Retinal pigment epithelial cell (primary cell): ENCODE data around the gene HSPA1A.

Source experiments
- DNase-seq: peaks from one replicate; pipeline ENCODE4 v3.0.0-alpha.2; 2010; ENCODE audit warnings: low read depth
- H3K4me3 ChIP-seq: 2 replicates; pipeline ENCODE4 v1.5.1; 2011; ENCODE audit warnings: mild to moderate bottlenecking, low read length, control low read depth, moderate library complexity
- CTCF ChIP-seq: conservative IDR thresholded peaks from 2 replicates; pipeline ENCODE4 v1.5.1; 2011; ENCODE audit warnings: low read depth, low read length, control low read depth, inconsistent platforms

HSPA1A gene

GRCh38 chr6:31815025-31815838 lies at the start of gene HSPA1A, which contains the start of gene HSPA1L:
Gene HSPA1A (plus strand): TSS chr6:31815543. CDS start chr6:31815757, 214 bp downstream.
Gene HSPA1L (minus strand): TSS chr6:31815283. CDS start chr6:31811972, 3,311 bp downstream.
- TF ChIP-seq CTCF = no peak
- peak; percentile 70 for DNase-seq
- H3K4me3 ChIP-seq = peak within 1 kb of the TSS; percentile 58

- no peak for DNase-seq
- H3K4me3 ChIP-seq = no peak overlapping the region
- no peak for TF ChIP-seq CTCF
Measured at GRCh38 chr6:31765559-31765909, 49.8 kb upstream of the HSPA1A start.

GRCh38 chr6:31765910-31766794 lies 49.2 kb upstream of the HSPA1A start:
- no peak for TF ChIP-seq CTCF
- peak overlapping the region; percentile 37 for H3K4me3 ChIP-seq
- DNase-seq = no peak

- no peak overlapping the region for H3K4me3 ChIP-seq
- no peak for TF ChIP-seq CTCF
- no peak for DNase-seq
Measured at GRCh38 chr6:31767096-31767645, 48.2 kb upstream of the HSPA1A start.

GRCh38 chr6:31768363-31769257 lies 46.7 kb upstream of the HSPA1A start:
- no peak for DNase-seq
- no peak overlapping the region for H3K4me3 ChIP-seq
- no peak for TF ChIP-seq CTCF

GRCh38 chr6:31769684-31770371 lies 45.5 kb upstream of the HSPA1A start:
- H3K4me3 ChIP-seq = no peak overlapping the region
- DNase-seq = no peak
- peak; percentile 87 for TF ChIP-seq CTCF
